Neutrophil (primary cell): ENCODE measurements around the gene TEPSIN.

Source experiments
- H3K27ac ChIP-seq: fragments of 200-600 bp; sonication (generic); 2 replicates; pipeline ENCODE4 v1.5.1; 2016; ENCODE audit warnings: mild to moderate bottlenecking, moderate library complexity
- H3K27me3 ChIP-seq: fragments of 200-600 bp; sonication (generic); 2 replicates; pipeline ENCODE4 v1.6.0; 2016; ENCODE audit warnings: mild to moderate bottlenecking
- H3K36me3 ChIP-seq: fragments of 200-600 bp; sonication (generic); 2 replicates; pipeline ENCODE4 v1.5.1; 2017
- H3K4me1 ChIP-seq, 2 experiments: fragments of 200-600 bp in 1 of 2; sonication (generic) in 1 of 2; 1 replicate in 1 of 2; 2 replicates in 1 of 2; pipeline versions ENCODE4 v1.5.1 to v1.6.1; 2013 to 2016; ENCODE audit warnings: low read depth in 1 of 2, low read length in 1 of 2, mild to moderate bottlenecking in 1 of 2, moderate library complexity in 1 of 2; ENCODE audit not compliant: control insufficient read depth in 1 of 2, insufficient read depth in 1 of 2
- H3K4me3 ChIP-seq, 2 experiments: fragments of 200-600 bp in 1 of 2; sonication (generic) in 1 of 2; 1 replicate in 1 of 2; 2 replicates in 1 of 2; pipeline ENCODE4 v1.5.1; 2013 to 2016; ENCODE audit warnings: low read depth in 1 of 2, low read length in 1 of 2, mild to moderate bottlenecking in 1 of 2, moderate library complexity in 1 of 2
- H3K9me3 ChIP-seq: fragments of 200-600 bp; sonication (generic); 2 replicates; pipeline ENCODE4 v1.5.1; 2016
- TF ChIP-seq, protein P1 (sequence below): fragments of 200-600 bp; sonication (generic); IDR thresholded peaks from 2 replicates; pipeline ENCODE4 v1.5.1; 2016; ENCODE audit warnings: antibody characterized with exemption

Gene TEPSIN

DNA sequence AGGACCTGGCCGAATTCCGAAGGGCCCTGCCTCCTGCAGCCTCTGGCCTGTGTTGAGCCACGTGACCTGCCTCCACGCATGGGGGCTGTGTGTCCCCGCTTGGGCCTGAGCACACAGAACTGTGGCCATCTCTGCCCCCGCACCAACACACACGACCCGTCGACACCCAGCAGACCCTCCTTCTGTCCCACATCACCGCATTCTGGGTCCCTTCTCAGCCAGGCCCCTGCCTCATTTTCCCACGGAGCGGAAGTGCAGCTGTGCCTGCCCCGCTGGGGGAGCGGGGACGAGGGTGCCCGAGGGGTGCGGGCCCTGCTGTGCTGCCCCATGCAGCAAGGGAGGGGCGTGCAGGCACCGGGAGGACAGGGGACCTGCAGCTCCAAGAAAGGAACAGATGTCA is 18.7 kb upstream of the TEPSIN start:
- H3K9me3 ChIP-seq: no peaks in the 10 kb centered on the region
- H3K27me3 ChIP-seq: no peaks in the 10 kb centered on the region
- peaks cover 18% of the 10 kb centered on the region in 2 experiments for H3K4me1 ChIP-seq
- TF ChIP-seq, protein P1, sequence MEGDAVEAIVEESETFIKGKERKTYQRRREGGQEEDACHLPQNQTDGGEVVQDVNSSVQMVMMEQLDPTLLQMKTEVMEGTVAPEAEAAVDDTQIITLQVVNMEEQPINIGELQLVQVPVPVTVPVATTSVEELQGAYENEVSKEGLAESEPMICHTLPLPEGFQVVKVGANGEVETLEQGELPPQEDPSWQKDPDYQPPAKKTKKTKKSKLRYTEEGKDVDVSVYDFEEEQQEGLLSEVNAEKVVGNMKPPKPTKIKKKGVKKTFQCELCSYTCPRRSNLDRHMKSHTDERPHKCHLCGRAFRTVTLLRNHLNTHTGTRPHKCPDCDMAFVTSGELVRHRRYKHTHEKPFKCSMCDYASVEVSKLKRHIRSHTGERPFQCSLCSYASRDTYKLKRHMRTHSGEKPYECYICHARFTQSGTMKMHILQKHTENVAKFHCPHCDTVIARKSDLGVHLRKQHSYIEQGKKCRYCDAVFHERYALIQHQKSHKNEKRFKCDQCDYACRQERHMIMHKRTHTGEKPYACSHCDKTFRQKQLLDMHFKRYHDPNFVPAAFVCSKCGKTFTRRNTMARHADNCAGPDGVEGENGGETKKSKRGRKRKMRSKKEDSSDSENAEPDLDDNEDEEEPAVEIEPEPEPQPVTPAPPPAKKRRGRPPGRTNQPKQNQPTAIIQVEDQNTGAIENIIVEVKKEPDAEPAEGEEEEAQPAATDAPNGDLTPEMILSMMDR: no peak
- H3K4me3 ChIP-seq: no peak overlapping the region
- no peak overlapping the region for H3K27ac ChIP-seq
- H3K36me3 ChIP-seq: peaks cover 80% of the 10 kb centered on the region

DNA sequence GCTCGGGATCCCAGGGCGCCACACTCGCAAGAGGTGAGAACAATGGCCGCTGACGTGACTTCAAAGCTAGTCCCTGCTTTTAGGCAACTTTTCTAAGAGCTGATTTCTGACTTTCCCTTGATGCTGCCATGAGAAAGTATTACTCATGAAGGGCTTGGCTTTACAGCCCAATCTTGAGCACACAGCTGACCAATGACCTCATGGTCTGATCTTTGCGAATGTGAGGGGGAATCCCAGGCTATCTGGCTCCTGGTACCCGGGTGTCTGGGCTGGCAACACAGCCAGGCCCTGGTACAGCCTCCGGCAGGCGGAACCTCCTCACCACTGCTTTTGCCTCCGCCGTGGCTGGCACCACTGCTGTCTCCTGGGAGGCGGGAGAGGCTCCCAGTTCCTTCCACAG is 17.8 kb upstream of the TEPSIN start:
- TF ChIP-seq, protein P1: no peak
- Histone ChIP-seq H3K27ac (no peak overlapping the region), H3K4me1 (peaks cover 18% of the 10 kb centered on the region in 2 experiments), H3K27me3 (no peaks in the 10 kb centered on the region), H3K9me3 (no peaks in the 10 kb centered on the region), H3K4me3 (no peak overlapping the region), H3K36me3 (peaks cover 80% of the 10 kb centered on the region)

- Histone ChIP-seq H3K4me1 (peaks cover 18% of the 10 kb centered on the region in 2 experiments), H3K36me3 (peaks cover 80% of the 10 kb centered on the region), H3K9me3 (no peaks in the 10 kb centered on the region), H3K27me3 (no peaks in the 10 kb centered on the region), H3K27ac (peak overlapping the region; percentile 58), H3K4me3 (peak overlapping the region; percentile 34 to 36)
- TF ChIP-seq, protein P1: peak; percentile 50
Observed at GRCh38 chr17:81254955-81255717, 16.3 kb upstream of the TEPSIN start.

DNA sequence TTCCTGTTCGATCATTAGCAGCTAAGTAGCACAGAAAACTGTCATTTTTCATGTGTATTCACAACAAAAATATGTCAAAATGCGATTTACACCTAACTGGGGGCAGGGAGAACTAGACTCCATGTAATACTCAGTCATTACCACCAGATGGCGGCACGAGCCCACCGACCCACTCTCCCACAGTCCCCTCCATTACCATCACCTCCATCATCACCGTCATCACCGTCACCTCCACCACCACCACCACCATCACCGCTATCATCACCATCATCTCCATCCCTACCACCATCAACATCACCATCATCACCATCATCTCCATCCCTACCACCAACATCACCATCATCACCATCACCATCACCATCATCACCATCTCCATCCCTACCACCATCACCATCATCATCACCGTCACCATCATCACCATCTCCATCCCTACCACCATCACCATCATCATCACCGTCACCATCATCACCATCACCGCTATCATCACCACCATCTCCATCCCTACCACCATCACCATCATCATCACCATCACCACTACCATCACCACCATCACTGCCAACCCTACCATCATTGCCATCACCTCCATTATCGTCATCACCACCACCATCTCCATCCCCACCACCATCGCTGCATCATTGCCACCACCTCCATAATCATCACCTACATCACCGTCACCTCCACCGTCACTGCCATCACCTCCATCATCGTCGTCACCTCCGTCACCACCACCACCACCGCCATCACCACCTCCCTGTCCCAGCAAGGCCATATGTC is 14.7 kb upstream of the TEPSIN start:
- TF ChIP-seq, protein P1: peak; percentile 82
- Histone ChIP-seq H3K27me3 (no peaks in the 10 kb centered on the region), H3K4me1 (peaks cover 18% of the 10 kb centered on the region in 2 experiments), H3K4me3 (no peak overlapping the region), H3K36me3 (peaks cover 76% of the 10 kb centered on the region), H3K9me3 (no peaks in the 10 kb centered on the region), H3K27ac (peak overlapping the region; percentile 58)

DNA sequence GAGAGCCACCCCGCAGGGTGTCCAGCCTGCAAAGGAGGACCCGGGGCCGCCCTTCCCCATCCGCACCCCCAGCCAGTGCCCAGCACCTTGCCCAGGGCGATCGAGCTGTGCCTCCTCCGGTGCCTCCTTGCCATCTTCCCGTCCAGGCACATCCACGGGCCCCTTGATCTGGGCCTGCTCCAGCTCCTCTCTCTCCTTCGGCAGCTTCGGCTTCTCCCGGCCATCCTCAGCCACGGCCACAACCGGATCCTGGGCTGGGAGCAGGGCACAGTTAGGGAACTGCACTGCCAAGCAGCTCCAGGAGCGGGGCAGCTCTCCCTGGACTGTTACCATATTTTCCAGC is 14.1 kb upstream of the TEPSIN start:
- TF ChIP-seq, protein P1: no peak
- peaks cover 76% of the 10 kb centered on the region for H3K36me3 ChIP-seq

More for the DNA sequence above, 14.1 kb upstream of the TEPSIN start:
- H3K4me1 ChIP-seq: peaks cover 18% of the 10 kb centered on the region in 2 experiments
- no peaks in the 10 kb centered on the region for H3K9me3 ChIP-seq
- H3K27ac ChIP-seq: no peak overlapping the region
- H3K4me3 ChIP-seq: no peak overlapping the region
- H3K27me3 ChIP-seq: no peaks in the 10 kb centered on the region
